Measurements from ENCODE around the gene SDHC. TPM values are rescaled to one million over a fixed set of nuclear protein-coding genes. Genes with fewer than 3 reads are reported as not detected.

Gene SDHC
- total RNA-seq, 1 experiment from 2014 or later: 221 TPM

- Histone ChIP-seq H3K4me3 (ENCODE audit: low read depth in 2 of 2, low read length in 2 of 2) (no peak overlapping the region), H3K4me1 (ENCODE audit: control insufficient read depth, insufficient read depth, low read length) (no peaks in the 10 kb centered on the region), H3K27me3 (ENCODE audit: control insufficient read depth, insufficient read depth, low read length) (no peaks in the 10 kb centered on the region), H3K36me3 (ENCODE audit: control insufficient read depth, insufficient read depth, low read length) (peaks cover 3% of the 10 kb centered on the region; the same call in 1 of the 2 replicates), H3K9me3 (ENCODE audit: control insufficient read depth, insufficient read depth, low read depth, low read length) (no peaks in the 10 kb centered on the region), H3K27ac (ENCODE audit: low read length) (no peak overlapping the region)
- intact Hi-C loops (cut with micrococcal nuclease; ENCODE audit: unreplicated experiment): no loop called here
- ChIA-PET CTCF (interaction anchor here (0.6 kb wide), 1 partner anchor 133 kb away, joined by 10 read pairs; the partner anchor contains the start of gene TOMM40L), POLR2A (interaction anchor here (0.7 kb wide), 1 partner anchor 186 kb away, joined by 3 read pairs; no protein-coding TSS in a partner anchor)
- BruUV-seq (replicated peaks): no TSS peak
- DNase-seq (ENCODE audit: low read depth, low spot score): no peak
- in situ Hi-C loops (cut with HindIII; ENCODE audit: low pct_unique_long_range_greater_than_20kb, low sequenced_read_pairs): no loop called here
- no peak for ATAC-seq
- TF ChIP-seq CTCF (IDR thresholded peaks at IDR 0.05) (no peak), SIN3A (IDR thresholded peaks at IDR 0.05; ENCODE audit: borderline replicate concordance, insufficient read depth, low read depth, low read length) (no peak), POLR2AphosphoS5 (IDR thresholded peaks at IDR 0.05; ENCODE audit: low read depth, low read length) (no peak), TCF7L2 (IDR thresholded peaks at IDR 0.05; ENCODE audit: low read depth, low read length) (no peak), REST (IDR thresholded peaks at IDR 0.05; ENCODE audit: insufficient read depth in 1 of 2, low read depth in 2 of 2, low read length in 1 of 2) (no peak)
These were observed 45.1 kb downstream of the SDHC start for GRCh38 chr1:161359291-161359690.

- ATAC-seq (no peak), DNase-seq (ENCODE audit: low read depth, low spot score) (no peak)
- TF ChIP-seq TCF7L2 (IDR thresholded peaks at IDR 0.05; ENCODE audit: low read depth, low read length): no peak
- no peak for TF ChIP-seq SIN3A (IDR thresholded peaks at IDR 0.05; ENCODE audit: borderline replicate concordance, insufficient read depth, low read depth, low read length)
- TF ChIP-seq REST (IDR thresholded peaks at IDR 0.05; ENCODE audit: insufficient read depth in 1 of 2, low read depth in 2 of 2, low read length in 1 of 2): no peak
- TF ChIP-seq CTCF (IDR thresholded peaks at IDR 0.05): no peak
- no peak for TF ChIP-seq POLR2AphosphoS5 (IDR thresholded peaks at IDR 0.05; ENCODE audit: low read depth, low read length)
- no TSS peak for BruUV-seq (replicated peaks)
- POLR2A ChIA-PET: no interaction called here
- Histone ChIP-seq H3K4me1 (ENCODE audit: control insufficient read depth, insufficient read depth, low read length) (no peaks in the 10 kb centered on the region), H3K27me3 (ENCODE audit: control insufficient read depth, insufficient read depth, low read length) (no peaks in the 10 kb centered on the region), H3K36me3 (ENCODE audit: control insufficient read depth, insufficient read depth, low read length) (peaks cover 2% of the 10 kb centered on the region; the same call in 1 of the 2 replicates), H3K27ac (ENCODE audit: low read length) (no peak overlapping the region), H3K9me3 (ENCODE audit: control insufficient read depth, insufficient read depth, low read depth, low read length) (no peaks in the 10 kb centered on the region), H3K4me3 (ENCODE audit: low read depth in 2 of 2, low read length in 2 of 2) (no peak overlapping the region)
- intact Hi-C loops (cut with micrococcal nuclease; ENCODE audit: unreplicated experiment) (no loop called here), in situ Hi-C loops (cut with HindIII; ENCODE audit: low pct_unique_long_range_greater_than_20kb, low sequenced_read_pairs) (no loop called here)
- CTCF ChIA-PET: no interaction called here
These were observed 50.2 kb downstream of the SDHC start for GRCh38 chr1:161364332-161364731.
